Measurements from ENCODE around the gene AGPAT4. TPM values are rescaled to one million over a fixed set of nuclear protein-coding genes. Genes with fewer than 3 reads are reported as not detected.
A peak's percentile ranks its signal among the peaks of the same experiment; 100 is the strongest.

The AGPAT4 gene
- total and polyA plus RNA-seq, 9 donors, result 7.0 to 11.4 (median 8.4) TPM

DNA sequence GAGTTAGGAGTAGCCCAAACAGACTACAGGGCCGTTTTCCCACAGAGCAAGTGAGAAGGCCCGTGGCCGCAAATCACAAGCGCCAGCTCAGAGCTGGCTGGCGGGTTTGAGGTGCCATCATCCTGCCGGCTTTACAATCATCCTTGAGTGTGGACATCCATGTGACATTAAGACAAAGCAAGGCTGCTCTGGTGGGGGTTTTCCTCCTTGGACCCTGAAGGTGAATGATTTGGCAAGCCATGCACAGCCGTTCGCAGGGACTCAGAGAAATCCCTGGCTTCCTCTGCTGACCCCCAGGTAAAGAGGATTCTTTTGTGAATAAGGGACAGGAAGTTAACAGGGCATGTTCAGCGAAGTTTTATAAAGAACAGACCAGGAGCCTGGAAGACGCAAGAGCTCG, 137.2 kb downstream of the AGPAT4 start:
- no peak for DNase-seq
- H3K9me3 ChIP-seq (replicated peaks; ENCODE audit: control insufficient read depth, low read depth, low read length), result no peaks in the 10 kb centered on the region
- peaks cover 27% of the 10 kb centered on the region for H3K4me1 ChIP-seq (ENCODE audit: control insufficient read depth, insufficient read depth, low read length)
- WGBS (ENCODE audit: insufficient coverage), result 71% methylated on average over 10 of the region's 11 CpGs
- no peak overlapping the region for H3K4me3 ChIP-seq (ENCODE audit: low read length)
- no peaks in the 10 kb centered on the region for H3K27me3 ChIP-seq (ENCODE audit: control insufficient read depth, insufficient read depth, low read length)
- peaks cover 42% of the 10 kb centered on the region for H3K36me3 ChIP-seq (ENCODE audit: control insufficient read depth, insufficient read depth, low read length)
- H3K27ac ChIP-seq (ENCODE audit: low read length), result no peak overlapping the region

DNA sequence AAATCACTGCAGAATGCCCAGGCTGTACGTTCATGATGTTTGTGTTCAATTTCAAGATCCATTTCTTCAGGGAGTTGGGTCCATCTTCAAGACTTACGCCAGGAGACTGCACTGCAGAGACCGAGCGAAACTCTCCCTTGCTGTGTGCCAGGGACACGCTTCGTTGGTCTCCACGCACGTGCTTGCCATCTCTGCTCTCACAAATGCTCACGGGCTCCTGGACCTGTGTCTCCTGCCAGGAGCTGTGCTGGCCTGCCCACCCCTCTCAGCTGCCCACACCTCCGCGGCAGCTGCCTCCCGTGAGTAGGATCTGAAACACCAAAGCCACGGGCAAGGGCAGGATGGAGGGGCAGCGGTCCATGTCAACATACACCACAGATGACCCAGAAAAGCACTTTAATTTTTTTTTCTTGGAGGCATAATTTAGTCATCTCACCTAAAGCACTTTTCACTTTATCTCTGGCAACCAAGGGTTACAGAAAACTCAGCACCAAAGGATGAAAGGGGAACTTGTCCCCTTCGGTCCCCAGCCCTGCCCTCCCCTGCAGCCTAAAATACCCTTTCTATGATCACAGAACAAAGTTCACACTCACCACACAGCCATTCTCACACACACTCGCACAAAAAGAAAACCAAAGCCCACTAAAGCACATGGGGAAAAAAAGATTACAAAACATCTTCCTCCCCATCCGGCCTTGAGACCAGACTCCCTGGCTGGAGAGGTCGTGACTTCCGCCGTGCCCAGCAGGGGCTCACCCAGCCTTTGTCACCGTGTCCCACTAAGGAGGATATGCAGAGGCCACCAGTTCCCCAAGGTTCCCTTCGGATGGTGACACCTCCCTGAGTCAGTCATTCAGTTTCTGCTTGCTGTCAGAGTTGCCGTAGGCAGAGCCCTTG, 137.9 kb downstream of the AGPAT4 start:
- Histone ChIP-seq H3K27ac (ENCODE audit: low read length) (no peak overlapping the region), H3K36me3 (ENCODE audit: control insufficient read depth, insufficient read depth, low read length) (peaks cover 44% of the 10 kb centered on the region), H3K4me1 (ENCODE audit: control insufficient read depth, insufficient read depth, low read length) (peaks cover 27% of the 10 kb centered on the region), H3K9me3 (replicated peaks; ENCODE audit: control insufficient read depth, low read depth, low read length) (no peaks in the 10 kb centered on the region), H3K27me3 (ENCODE audit: control insufficient read depth, insufficient read depth, low read length) (no peaks in the 10 kb centered on the region), H3K4me3 (ENCODE audit: low read length) (no peak overlapping the region)
- 71% methylated on average over 19 of the region's 23 CpGs for WGBS (ENCODE audit: insufficient coverage)
- no peak for DNase-seq

DNA sequence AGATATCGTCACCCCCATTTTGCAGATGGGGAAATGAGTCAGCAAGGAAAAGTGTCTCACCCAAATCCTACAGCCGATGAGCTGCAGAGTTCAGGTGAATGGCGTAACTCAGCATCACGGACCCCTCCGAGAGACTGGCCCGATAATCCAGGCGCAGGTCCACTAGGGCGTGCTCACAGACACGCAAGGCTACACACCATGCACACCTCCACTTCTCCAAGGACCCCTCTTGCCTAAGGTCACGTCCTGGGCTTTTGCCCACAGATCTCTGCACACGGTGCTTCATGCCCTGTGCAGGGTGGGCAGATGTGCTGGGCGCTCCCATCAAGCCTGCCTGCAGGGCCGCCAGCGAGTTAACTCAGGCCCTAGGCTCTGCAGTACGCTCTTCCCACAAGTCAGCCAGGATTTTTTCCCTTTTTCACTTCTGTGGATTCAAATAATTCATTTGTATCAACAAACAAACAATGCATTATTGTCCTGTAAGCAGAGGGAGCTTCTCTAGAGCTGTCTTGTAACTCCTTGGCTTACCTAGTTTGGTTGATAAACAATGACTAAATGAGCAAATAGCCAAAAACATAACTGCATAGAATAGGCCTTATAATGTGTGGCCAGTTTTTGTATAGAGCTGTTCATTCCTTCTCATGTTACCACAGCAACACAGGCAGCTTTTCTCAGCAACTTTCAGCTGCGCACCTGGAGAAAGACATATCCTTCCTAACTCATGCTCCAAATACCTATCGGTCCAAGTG, 139.1 kb downstream of the AGPAT4 start:
- Histone ChIP-seq H3K36me3 (ENCODE audit: control insufficient read depth, insufficient read depth, low read length) (peaks cover 47% of the 10 kb centered on the region), H3K4me3 (ENCODE audit: low read length) (no peak overlapping the region)

DNA sequence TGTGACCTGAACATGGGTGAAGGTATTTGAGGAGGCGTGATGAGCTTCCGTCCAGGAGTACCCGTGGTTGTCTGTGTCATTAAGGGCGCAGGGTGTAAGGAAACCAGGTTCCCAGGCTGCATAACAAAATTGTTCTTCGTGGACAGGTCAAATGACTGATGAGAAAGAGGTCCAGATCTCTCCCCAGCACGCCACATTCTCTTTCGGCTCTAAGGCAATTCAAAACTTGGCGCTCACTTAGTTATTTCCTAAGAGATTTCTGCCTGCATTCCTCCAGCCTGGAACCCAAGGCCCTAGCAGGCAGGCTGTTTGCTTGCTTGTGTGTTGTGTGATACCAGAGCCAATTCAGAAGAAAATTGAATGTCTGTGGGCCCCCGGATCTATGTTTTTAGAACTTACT, 139.9 kb downstream of the AGPAT4 start:
- Histone ChIP-seq H3K36me3 (ENCODE audit: control insufficient read depth, insufficient read depth, low read length) (peaks cover 51% of the 10 kb centered on the region), H3K27ac (ENCODE audit: low read length) (no peak overlapping the region)
- 80% methylated on average over 1 of the region's 9 CpGs for WGBS (ENCODE audit: insufficient coverage)

More for the DNA sequence above, 139.1 kb downstream of the AGPAT4 start:
- no peaks in the 10 kb centered on the region for H3K27me3 ChIP-seq (ENCODE audit: control insufficient read depth, insufficient read depth, low read length)
- H3K9me3 ChIP-seq (replicated peaks; ENCODE audit: control insufficient read depth, low read depth, low read length), result no peaks in the 10 kb centered on the region
- no peak overlapping the region for H3K27ac ChIP-seq (ENCODE audit: low read length)
- 91% methylated on average over 11 of the region's 17 CpGs for WGBS (ENCODE audit: insufficient coverage)
- peaks cover 26% of the 10 kb centered on the region for H3K4me1 ChIP-seq (ENCODE audit: control insufficient read depth, insufficient read depth, low read length)
- no peak for DNase-seq

DNA sequence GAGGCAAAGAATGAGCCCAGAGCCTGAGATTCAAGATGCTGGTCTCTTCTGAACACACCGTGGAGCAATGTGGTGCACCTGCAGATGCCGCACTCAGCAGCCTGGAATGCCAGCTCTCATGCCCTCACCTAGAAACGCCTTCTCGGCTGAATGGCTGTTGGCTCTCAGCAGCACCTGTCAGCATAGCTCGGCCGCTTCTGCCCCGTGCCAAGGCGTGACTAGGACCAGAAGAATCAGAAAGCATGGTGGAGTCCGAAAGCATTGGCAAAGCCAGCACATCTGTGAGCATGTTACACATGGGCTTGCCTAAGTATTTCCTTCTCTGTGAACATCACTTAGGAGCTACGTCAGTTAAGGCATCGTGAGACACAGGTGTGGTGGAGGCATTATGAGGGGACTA, 141.5 kb downstream of the AGPAT4 start:
- H3K9me3 ChIP-seq (replicated peaks; ENCODE audit: control insufficient read depth, low read depth, low read length), result no peaks in the 10 kb centered on the region
- peaks cover 54% of the 10 kb centered on the region for H3K36me3 ChIP-seq (ENCODE audit: control insufficient read depth, insufficient read depth, low read length)
- WGBS (ENCODE audit: insufficient coverage), result 92% methylated on average over 9 of the region's 11 CpGs
- no peak overlapping the region for H3K27ac ChIP-seq (ENCODE audit: low read length)
- H3K4me1 ChIP-seq (ENCODE audit: control insufficient read depth, insufficient read depth, low read length), result peaks cover 14% of the 10 kb centered on the region
- no peaks in the 10 kb centered on the region for H3K27me3 ChIP-seq (ENCODE audit: control insufficient read depth, insufficient read depth, low read length)
- no peak for DNase-seq
- H3K4me3 ChIP-seq (ENCODE audit: low read length), result no peak overlapping the region

More for the DNA sequence above, 139.9 kb downstream of the AGPAT4 start:
- DNase-seq, result peak; percentile 52
- Histone ChIP-seq H3K4me3 (ENCODE audit: low read length) (no peak overlapping the region), H3K4me1 (ENCODE audit: control insufficient read depth, insufficient read depth, low read length) (peaks cover 18% of the 10 kb centered on the region), H3K9me3 (replicated peaks; ENCODE audit: control insufficient read depth, low read depth, low read length) (no peaks in the 10 kb centered on the region), H3K27me3 (ENCODE audit: control insufficient read depth, insufficient read depth, low read length) (no peaks in the 10 kb centered on the region)

DNA sequence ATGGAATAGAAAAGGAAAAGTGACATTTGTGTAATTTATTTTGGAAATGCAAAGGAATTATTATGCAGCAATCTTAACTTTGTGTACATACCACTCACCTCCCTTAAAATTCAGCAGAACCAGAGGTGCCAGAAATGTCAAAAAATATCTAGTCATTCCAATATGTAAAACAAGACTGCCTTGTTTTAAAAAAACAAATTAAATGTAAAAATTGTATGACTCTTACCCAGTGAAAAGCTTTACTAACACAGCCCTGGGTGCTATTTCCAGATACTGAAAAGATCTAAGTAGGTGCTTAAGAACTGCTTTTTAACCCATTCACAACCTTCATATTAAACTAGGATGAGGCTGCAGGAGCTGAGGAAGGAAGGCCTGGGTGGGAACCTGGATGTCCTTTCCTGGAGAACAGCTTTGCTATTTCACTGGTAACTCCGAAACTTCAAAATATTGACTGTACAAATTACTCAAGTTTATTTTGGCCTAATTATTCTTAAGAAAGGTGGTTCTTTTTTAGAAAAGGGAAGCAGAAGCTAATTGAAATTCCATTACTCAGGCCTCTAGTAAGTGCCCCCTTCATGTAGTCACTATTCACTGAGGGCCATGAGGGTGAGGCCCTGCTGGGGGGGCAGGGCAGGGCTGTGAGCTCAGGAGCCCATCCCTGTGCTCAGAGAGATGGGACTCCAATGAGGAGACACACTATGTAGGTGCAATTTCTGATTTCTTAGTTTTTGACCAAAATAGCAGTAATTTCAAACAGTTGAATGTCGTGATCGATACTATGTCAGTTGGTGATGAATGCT, 142.7 kb downstream of the AGPAT4 start:
- peaks cover 48% of the 10 kb centered on the region for H3K36me3 ChIP-seq (ENCODE audit: control insufficient read depth, insufficient read depth, low read length)
- H3K4me3 ChIP-seq (ENCODE audit: low read length), result no peak overlapping the region
- peaks cover 7% of the 10 kb centered on the region for H3K9me3 ChIP-seq (replicated peaks; ENCODE audit: control insufficient read depth, low read depth, low read length)
- WGBS (ENCODE audit: insufficient coverage), result 96% methylated on average over 2 of the region's 3 CpGs
- DNase-seq, result no peak
- H3K27ac ChIP-seq (ENCODE audit: low read length), result no peak overlapping the region
- no peaks in the 10 kb centered on the region for H3K27me3 ChIP-seq (ENCODE audit: control insufficient read depth, insufficient read depth, low read length)
- peaks cover 14% of the 10 kb centered on the region for H3K4me1 ChIP-seq (ENCODE audit: control insufficient read depth, insufficient read depth, low read length)

DNA sequence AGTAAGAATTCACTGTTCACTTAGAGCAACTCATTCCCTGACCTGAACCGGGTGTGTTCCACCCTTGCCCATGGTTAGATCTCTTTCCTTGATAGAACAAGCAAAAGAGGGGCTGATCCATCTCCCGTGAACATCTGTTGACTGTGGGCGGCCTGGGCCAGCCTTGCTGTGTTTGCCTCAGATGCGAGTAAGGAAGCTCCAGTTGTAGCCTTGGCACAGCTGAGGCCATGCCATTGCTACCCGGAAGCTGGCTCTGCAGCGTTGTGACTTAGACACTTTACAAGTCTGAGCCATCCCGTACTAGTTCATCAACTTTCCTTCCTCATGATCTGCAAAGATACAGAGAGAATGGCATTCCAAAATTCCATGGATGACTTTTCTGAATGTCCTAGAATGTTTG, 143.3 kb downstream of the AGPAT4 start:
- Histone ChIP-seq H3K27ac (ENCODE audit: low read length) (no peak overlapping the region), H3K36me3 (ENCODE audit: control insufficient read depth, insufficient read depth, low read length) (peaks cover 42% of the 10 kb centered on the region), H3K27me3 (ENCODE audit: control insufficient read depth, insufficient read depth, low read length) (no peaks in the 10 kb centered on the region), H3K4me1 (ENCODE audit: control insufficient read depth, insufficient read depth, low read length) (peaks cover 10% of the 10 kb centered on the region), H3K4me3 (ENCODE audit: low read length) (no peak overlapping the region), H3K9me3 (replicated peaks; ENCODE audit: control insufficient read depth, low read depth, low read length) (peaks cover 13% of the 10 kb centered on the region)
- DNase-seq, result no peak
- 87% methylated on average over 5 of the region's 7 CpGs for WGBS (ENCODE audit: insufficient coverage)

DNA sequence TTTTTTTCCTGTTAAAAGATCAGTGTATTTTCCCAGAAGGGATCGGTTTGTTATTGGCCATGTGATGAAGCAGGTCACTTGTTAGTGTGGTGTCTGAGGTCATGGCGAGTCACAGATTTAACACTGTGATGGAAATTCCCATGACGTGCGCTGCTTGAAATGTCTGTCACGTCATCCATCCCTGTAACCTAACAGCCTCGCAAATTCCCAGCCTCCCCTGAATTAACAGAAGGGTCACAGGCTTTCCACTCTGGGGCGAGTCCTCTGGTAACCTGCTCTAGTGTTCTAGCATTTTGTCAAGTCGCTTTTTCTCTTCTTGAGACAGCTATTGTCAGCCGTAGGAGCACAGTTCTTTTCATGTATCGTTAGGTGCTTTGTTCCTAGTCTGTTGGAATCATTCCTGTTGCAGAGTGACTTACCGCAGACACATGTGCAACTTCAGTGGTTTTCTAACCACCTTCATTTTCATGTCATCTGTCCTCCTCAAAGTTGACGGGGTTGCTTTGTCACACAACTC, 145.1 kb downstream of the AGPAT4 start:
- Histone ChIP-seq H3K4me1 (ENCODE audit: control insufficient read depth, insufficient read depth, low read length) (peaks cover 3% of the 10 kb centered on the region), H3K4me3 (ENCODE audit: low read length) (no peak overlapping the region), H3K9me3 (replicated peaks; ENCODE audit: control insufficient read depth, low read depth, low read length) (peaks cover 17% of the 10 kb centered on the region), H3K36me3 (ENCODE audit: control insufficient read depth, insufficient read depth, low read length) (peaks cover 37% of the 10 kb centered on the region), H3K27me3 (ENCODE audit: control insufficient read depth, insufficient read depth, low read length) (no peaks in the 10 kb centered on the region), H3K27ac (ENCODE audit: low read length) (no peak overlapping the region)
- no peak for DNase-seq
- 83% methylated on average over 8 of the region's 12 CpGs for WGBS (ENCODE audit: insufficient coverage)

DNA sequence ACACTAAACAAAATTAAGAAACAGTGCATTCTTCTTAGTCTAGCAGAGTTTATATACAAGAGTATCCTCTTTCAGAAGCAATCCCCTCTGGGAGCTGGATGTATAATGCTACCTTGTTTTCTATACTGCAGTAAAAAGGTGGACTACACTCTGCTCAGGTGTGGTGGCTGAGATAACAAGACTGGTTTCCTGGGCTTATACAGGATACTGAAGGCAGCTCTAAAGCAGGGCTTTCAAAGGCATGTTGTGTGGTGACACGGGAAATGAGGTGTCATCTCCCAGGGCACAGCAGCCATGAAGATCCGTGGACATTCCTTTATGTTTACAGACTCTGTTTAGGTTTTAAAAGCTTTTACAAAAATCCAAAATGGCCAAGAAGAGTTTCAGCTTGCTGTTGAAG, 145.6 kb downstream of the AGPAT4 start:
- Histone ChIP-seq H3K27ac (ENCODE audit: low read length) (no peak overlapping the region), H3K36me3 (ENCODE audit: control insufficient read depth, insufficient read depth, low read length) (peaks cover 37% of the 10 kb centered on the region), H3K4me1 (ENCODE audit: control insufficient read depth, insufficient read depth, low read length) (no peaks in the 10 kb centered on the region), H3K4me3 (ENCODE audit: low read length) (no peak overlapping the region), H3K27me3 (ENCODE audit: control insufficient read depth, insufficient read depth, low read length) (no peaks in the 10 kb centered on the region), H3K9me3 (replicated peaks; ENCODE audit: control insufficient read depth, low read depth, low read length) (peaks cover 21% of the 10 kb centered on the region)
- DNase-seq, result no peak
- 82% methylated on average over 2 of the region's 2 CpGs for WGBS (ENCODE audit: insufficient coverage)

All from muscle of leg (tissue), 11 donors.